IMR-90 (cell line): ENCODE results near the gene STARD10. TPM values are rescaled to one million over a fixed set of nuclear protein-coding genes. Genes with fewer than 3 reads are reported as not detected.

Source experiments
- ATAC-seq: fragments of 200-7000 bp; cut with Tn5 transposase; 2 replicates; pipeline ENCODE4 v1.9.1; 2020; ENCODE audit warnings: low read depth, mild to moderate bottlenecking, moderate library complexity
- BruUV-seq: library from RNA; stranded (reverse); fragments of 400-500 nt; replicated peaks from 2 replicates; lab custom pipeline; 2021; lab: Mats Ljungman, UMichigan
- CTCF ChIA-PET: fragments of 300-600 bp; formaldehyde crosslinking; extraction: SDS; loops from one replicate; lab custom pipeline; 2021; ENCODE audit warnings: antibody characterized with exemption; lab: Yijun Ruan, JAX
- POLR2A ChIA-PET: fragments of 300-600 bp; sonication (Branson Sonifier 250); formaldehyde crosslinking; loops from one replicate; lab custom pipeline; 2022; ENCODE audit warnings: antibody characterized with exemption; ENCODE audit not compliant: unreplicated experiment; lab: Charles Lee
- DNase-seq: peaks from one replicate; pipeline ENCODE4 v3.0.0; 2013
- H2AFZ ChIP-seq: replicated peaks from 2 replicates; pipeline ENCODE3; 2013; ENCODE audit warnings: low read length, mild to moderate bottlenecking; ENCODE audit not compliant: poor library complexity
- H2AK5ac ChIP-seq: 2 replicates; pipeline ENCODE4 v1.6.1; 2013; ENCODE audit warnings: low read depth, low read length, inconsistent platforms
- H2AK9ac ChIP-seq: replicated peaks from 2 replicates; pipeline ENCODE3; 2013; ENCODE audit warnings: mild to moderate bottlenecking, low read depth, low read length, moderate library complexity; ENCODE audit not compliant: poor library complexity
- H2BK120ac ChIP-seq: 2 replicates; pipeline ENCODE4 v1.6.1; 2013; ENCODE audit warnings: low read depth, low read length, inconsistent platforms
- H2BK15ac ChIP-seq: 3 replicates; pipeline ENCODE4 v1.6.1; 2013; ENCODE audit warnings: low read depth, low read length, inconsistent platforms
- H2BK20ac ChIP-seq: 2 replicates; pipeline ENCODE4 v1.6.1; 2013; ENCODE audit warnings: low read depth, mild to moderate bottlenecking, inconsistent platforms, low read length, moderate library complexity
- H2BK5ac ChIP-seq: 2 replicates; pipeline ENCODE4 v1.6.1; 2013; ENCODE audit warnings: mild to moderate bottlenecking, low read depth, low read length, inconsistent platforms; ENCODE audit not compliant: poor library complexity, severe bottlenecking
- H3K14ac ChIP-seq: replicated peaks from 2 replicates; pipeline ENCODE4 v1.6.1; 2013; ENCODE audit warnings: low read depth, low read length, inconsistent platforms
- H3K18ac ChIP-seq: 2 replicates; pipeline ENCODE4 v1.6.1; 2013; ENCODE audit warnings: low read depth, low read length, control low read depth
- H3K23ac ChIP-seq: 2 replicates; pipeline ENCODE4 v1.6.1; 2013; ENCODE audit warnings: low read depth, low read length, inconsistent platforms
- H3K27ac ChIP-seq: 2 replicates; pipeline ENCODE4 v1.5.1; 2013; ENCODE audit warnings: mild to moderate bottlenecking, control low read depth, low read length; ENCODE audit not compliant: insufficient read depth
- H3K27me3 ChIP-seq: 2 replicates; pipeline ENCODE4 v1.6.1; 2013; ENCODE audit warnings: low read length; ENCODE audit not compliant: control insufficient read depth, insufficient read depth
- H3K36me3 ChIP-seq: 2 replicates; pipeline ENCODE4 v1.6.1; 2013; ENCODE audit warnings: low read length, mixed read lengths; ENCODE audit not compliant: control insufficient read depth, insufficient read depth
- H3K4ac ChIP-seq: 2 replicates; pipeline ENCODE4 v1.6.1; 2013; ENCODE audit warnings: low read depth, low read length, inconsistent platforms
- H3K4me1 ChIP-seq: 2 replicates; pipeline ENCODE4 v1.6.1; 2013; ENCODE audit warnings: low read length, mixed read lengths; ENCODE audit not compliant: control insufficient read depth, insufficient read depth
- H3K4me2 ChIP-seq: 2 replicates; pipeline ENCODE4 v1.6.1; 2013; ENCODE audit warnings: low read depth, mild to moderate bottlenecking, control low read depth, low read length, moderate library complexity
- H3K4me3 ChIP-seq: 2 replicates; pipeline ENCODE4 v1.5.1; 2013; ENCODE audit warnings: low read depth, mild to moderate bottlenecking, control low read depth, low read length, moderate library complexity; ENCODE audit not compliant: insufficient read depth
- H3K56ac ChIP-seq: 2 replicates; pipeline ENCODE4 v1.6.1; 2013; ENCODE audit warnings: low read length, inconsistent platforms; ENCODE audit not compliant: insufficient read depth; ENCODE audit errors: extremely low read depth
- H3K79me1 ChIP-seq, 2 experiments: 2 replicates each; pipeline ENCODE4 v1.6.1; 2013; ENCODE audit warnings: low read length in 2 of 2, inconsistent platforms in 1 of 2, low read depth in 1 of 2
- H3K9ac ChIP-seq: 2 replicates; pipeline ENCODE4 v1.6.1; 2013; ENCODE audit warnings: low read depth, low read length, control low read depth
- H3K9me1 ChIP-seq: 2 replicates; pipeline ENCODE4 v1.6.1; 2013; ENCODE audit warnings: low read length, inconsistent platforms; ENCODE audit not compliant: insufficient read depth
- H3K9me3 ChIP-seq: 2 replicates; pipeline ENCODE4 v1.6.1; 2013; ENCODE audit warnings: low read length; ENCODE audit not compliant: control insufficient read depth, insufficient read depth
- H4K20me1 ChIP-seq: 2 replicates; pipeline ENCODE4 v1.6.1; 2013; ENCODE audit warnings: low read length, inconsistent platforms; ENCODE audit not compliant: insufficient read depth
- H4K5ac ChIP-seq: 2 replicates; pipeline ENCODE4 v1.6.1; 2013; ENCODE audit warnings: mild to moderate bottlenecking, low read depth, low read length, control low read depth
- H4K8ac ChIP-seq, 2 experiments: 2 replicates each; pipeline ENCODE4 v1.6.1; 2013; ENCODE audit warnings: low read depth in 2 of 2, low read length in 2 of 2, control low read depth in 1 of 2, inconsistent platforms in 1 of 2
- H4K91ac ChIP-seq: 2 replicates; pipeline ENCODE4 v1.6.1; 2013; ENCODE audit warnings: low read depth, low read length, inconsistent platforms; ENCODE audit not compliant: insufficient read depth
- BHLHE40 ChIP-seq: fragments of 150-350 bp; IDR thresholded peaks from 2 replicates; pipeline ENCODE4 v1.6.1; 2016; ENCODE audit warnings: mild to moderate bottlenecking, low read depth, low read length
- CEBPB ChIP-seq: IDR thresholded peaks from 2 replicates; pipeline ENCODE4 v1.6.1; 2012; ENCODE audit warnings: low read depth, low read length, improper control_type of control experiment
- CHD1 ChIP-seq: IDR thresholded peaks from 2 replicates; pipeline ENCODE4 v1.6.1; 2012; ENCODE audit warnings: low read depth, low read length, improper control_type of control experiment
- FOS ChIP-seq: fragments of 150-350 bp; IDR thresholded peaks from 2 replicates; pipeline ENCODE4 v1.6.1; 2016; ENCODE audit warnings: low read depth, low read length
- MAFK ChIP-seq: IDR thresholded peaks from 2 replicates; pipeline ENCODE4 v1.6.1; 2012; ENCODE audit warnings: low read depth, low read length, improper control_type of control experiment
- MAZ ChIP-seq: IDR thresholded peaks from 2 replicates; pipeline ENCODE4 v1.6.1; 2012; ENCODE audit warnings: low read depth, mild to moderate bottlenecking, low read length, improper control_type of control experiment, moderate library complexity, borderline replicate concordance
- MXI1 ChIP-seq: IDR thresholded peaks from 2 replicates; pipeline ENCODE4 v1.6.1; 2012; ENCODE audit warnings: low read depth, mild to moderate bottlenecking, low read length, moderate library complexity, borderline replicate concordance
- NFE2L2 ChIP-seq: fragments of 150-350 bp; IDR thresholded peaks from 2 replicates; pipeline ENCODE4 v1.6.1; 2016; ENCODE audit warnings: low read depth, mild to moderate bottlenecking, low read length
- POLR2A ChIP-seq: IDR thresholded peaks from 2 replicates; pipeline ENCODE4 v1.6.1; 2012; ENCODE audit warnings: mild to moderate bottlenecking, low read depth, low read length
- RAD21 ChIP-seq: IDR thresholded peaks from 2 replicates; pipeline ENCODE4 v1.6.1; 2012; ENCODE audit warnings: low read length, improper control_type of control experiment
- RCOR1 ChIP-seq: IDR thresholded peaks from 2 replicates; pipeline ENCODE4 v1.6.1; 2012; ENCODE audit warnings: mild to moderate bottlenecking, low read length, improper control_type of control experiment; ENCODE audit not compliant: insufficient replicate concordance
- SMC3 ChIP-seq: fragments of 150-350 bp; IDR thresholded peaks from 2 replicates; pipeline ENCODE4 v1.6.1; 2016; ENCODE audit warnings: low read depth, mild to moderate bottlenecking, antibody characterized with exemption, low read length, moderate library complexity
- WGBS, 2 experiments: methylation state at CpG; one replicate each; pipeline versions ENCODE4 v1.1.5 to v1.1.7; 2013; ENCODE audit warnings: missing lambda C conversion rate in 2 of 2; ENCODE audit not compliant: insufficient read length in 1 of 2; ENCODE audit errors: extremely low coverage in 2 of 2; 5-methylcytosine and 5-hydroxymethylcytosine counted together
- dilution Hi-C: fragments of 300-500 bp; cut with HindIII; formaldehyde crosslinking; loops from one replicate; pipeline ENCODE4 v1.14.3; 2018; ENCODE audit warnings: low sequenced_read_pairs; ENCODE audit not compliant: unreplicated experiment
- in situ Hi-C: fragments of 300-500 bp; cut with MboI; formaldehyde crosslinking; loops from 3 replicates; pipeline ENCODE4 v1.14.3; 2019; ENCODE audit warnings: low sequenced_read_pairs, inconsistent platforms, mixed read lengths
- intact Hi-C: fragments of 100-400 bp; cut with micrococcal nuclease; formaldehyde crosslinking; loops from 2 replicates; pipeline ENCODE4 v1.10.0; 2022
- polyA plus RNA-seq, 3 experiments: library from polyadenylated mRNA; depleted of rRNA; stranded (reverse); fragments of >200 nt; gene quantifications; 2 replicates each; pipeline ENCODE4 v1.2.3, GENCODE V29; 2012; ENCODE audit warnings: low replicate concordance in 1 of 3
- total RNA-seq: library from RNA; depleted of rRNA; stranded (reverse); fragments of >200 nt; gene quantifications from 2 replicates; pipeline ENCODE4 v1.2.3, GENCODE V29; 2012
- TF ChIP-seq, protein P1 (sequence below): conservative IDR thresholded peaks from 2 replicates; pipeline ENCODE4 v1.5.1; 2012; ENCODE audit warnings: mild to moderate bottlenecking, low read depth, low read length, improper control_type of control experiment
- TF ChIP-seq, protein P2 (sequence below): fragments of 150-350 bp; IDR thresholded peaks from 2 replicates; pipeline ENCODE4 v1.6.1; 2017; ENCODE audit warnings: mild to moderate bottlenecking, antibody characterized with exemption, low read length, low read depth

Gene STARD10
- total and polyA plus RNA-seq, 2 of the 4 experiments (the other 2 are of a cell fraction) = 23.8 to 37.4 TPM

- TF ChIP-seq RAD21 = no peak
These were observed 46.9 kb upstream of the STARD10 start (continued) for GRCh38 chr11:72840780-72841179.

DNA sequence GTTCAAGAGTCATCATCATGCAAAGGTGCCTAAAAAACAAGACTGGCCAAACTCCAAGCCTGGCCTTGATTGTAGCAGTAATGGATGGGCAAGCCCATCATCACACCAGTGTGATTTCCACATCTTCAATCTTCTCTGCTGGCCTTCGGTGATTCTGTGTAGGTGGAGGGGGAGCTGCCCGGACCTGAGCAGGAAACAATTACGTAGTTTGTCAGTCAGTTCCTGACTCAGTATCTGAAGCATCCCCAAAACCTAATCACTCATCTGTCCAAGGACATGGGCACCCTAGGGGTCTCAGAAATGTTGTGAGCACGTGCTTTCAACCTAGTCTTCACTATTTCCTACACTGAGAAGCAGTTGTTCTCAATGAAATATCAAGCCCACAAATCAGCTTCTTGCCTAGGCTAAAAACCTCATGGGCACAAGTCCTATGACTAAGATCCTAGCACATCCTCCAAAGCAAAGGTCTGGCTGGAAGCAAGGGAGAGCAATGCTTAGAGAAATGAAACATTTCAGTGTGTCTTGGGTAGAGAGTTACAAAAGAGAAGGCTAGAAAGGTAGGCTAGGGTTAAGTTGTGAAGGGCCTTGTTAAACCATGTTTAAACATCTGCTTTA is 45.0 kb upstream of the STARD10 start:
- Histone ChIP-seq H3K9me3 (no peaks in the 10 kb centered on the region), H3K4me1 (peaks cover 11% of the 10 kb centered on the region), H3K4me2 (no peak overlapping the region), H3K4me3 (no peak overlapping the region), H2AK5ac (0 out of 2 replicates have a peak overlapping the region, but pooled peaks have one; percentile 4), H4K91ac (no peak overlapping the region), H2BK5ac (peak overlapping the region; percentile 16), H3K18ac (no peak overlapping the region), H2AK9ac (no peak overlapping the region), H3K9me1 (peaks cover 25% of the 10 kb centered on the region), H4K5ac (no peak overlapping the region), H4K20me1 (no peaks in the 10 kb centered on the region), H3K23ac (peak overlapping the region; percentile 34; the same call in 1 of the 2 replicates), H3K56ac (no peak overlapping the region), H3K27ac (no peak overlapping the region), H4K8ac (no peak overlapping the region), H3K27me3 (no peaks in the 10 kb centered on the region), H2AFZ (no peak overlapping the region), H2BK120ac (no peak overlapping the region), H2BK15ac (no peak overlapping the region), H2BK20ac (no peak overlapping the region; the same call in 1 of the 2 replicates), H3K9ac (no peak overlapping the region), H3K4ac (peak overlapping the region; percentile 14; the same call in 1 of the 2 replicates), H3K79me1 (peaks cover 6 to 20% of the 10 kb centered on the region in 2 experiments; a peak in 3 of 4 replicates), H3K36me3 (peaks cover 14% of the 10 kb centered on the region), H3K14ac (no peak overlapping the region; the same call in 1 of the 2 replicates)
- no CpG with 5 or more reads among the region's 4 CpGs for WGBS, 2 experiments
- POLR2A ChIA-PET = no interaction called here
- intact Hi-C loops = no loop called here
- CTCF ChIA-PET = no interaction called here
- DNase-seq = peak; percentile 33
- in situ Hi-C loops = no loop called here
- BruUV-seq = no TSS peak
- dilution Hi-C loops = no loop called here
- no peak for ATAC-seq
- TF ChIP-seq BHLHE40 (no peak), SMC3 (no peak), MAFK (no peak), CHD1 (no peak), NFE2L2 (no peak), MXI1 (no peak), CEBPB (no peak), RAD21 (no peak), MAZ (no peak), RCOR1 (no peak), POLR2A (no peak), FOS (no peak)
- TF ChIP-seq, protein P1, sequence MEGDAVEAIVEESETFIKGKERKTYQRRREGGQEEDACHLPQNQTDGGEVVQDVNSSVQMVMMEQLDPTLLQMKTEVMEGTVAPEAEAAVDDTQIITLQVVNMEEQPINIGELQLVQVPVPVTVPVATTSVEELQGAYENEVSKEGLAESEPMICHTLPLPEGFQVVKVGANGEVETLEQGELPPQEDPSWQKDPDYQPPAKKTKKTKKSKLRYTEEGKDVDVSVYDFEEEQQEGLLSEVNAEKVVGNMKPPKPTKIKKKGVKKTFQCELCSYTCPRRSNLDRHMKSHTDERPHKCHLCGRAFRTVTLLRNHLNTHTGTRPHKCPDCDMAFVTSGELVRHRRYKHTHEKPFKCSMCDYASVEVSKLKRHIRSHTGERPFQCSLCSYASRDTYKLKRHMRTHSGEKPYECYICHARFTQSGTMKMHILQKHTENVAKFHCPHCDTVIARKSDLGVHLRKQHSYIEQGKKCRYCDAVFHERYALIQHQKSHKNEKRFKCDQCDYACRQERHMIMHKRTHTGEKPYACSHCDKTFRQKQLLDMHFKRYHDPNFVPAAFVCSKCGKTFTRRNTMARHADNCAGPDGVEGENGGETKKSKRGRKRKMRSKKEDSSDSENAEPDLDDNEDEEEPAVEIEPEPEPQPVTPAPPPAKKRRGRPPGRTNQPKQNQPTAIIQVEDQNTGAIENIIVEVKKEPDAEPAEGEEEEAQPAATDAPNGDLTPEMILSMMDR = no peak
- TF ChIP-seq, protein P2, sequence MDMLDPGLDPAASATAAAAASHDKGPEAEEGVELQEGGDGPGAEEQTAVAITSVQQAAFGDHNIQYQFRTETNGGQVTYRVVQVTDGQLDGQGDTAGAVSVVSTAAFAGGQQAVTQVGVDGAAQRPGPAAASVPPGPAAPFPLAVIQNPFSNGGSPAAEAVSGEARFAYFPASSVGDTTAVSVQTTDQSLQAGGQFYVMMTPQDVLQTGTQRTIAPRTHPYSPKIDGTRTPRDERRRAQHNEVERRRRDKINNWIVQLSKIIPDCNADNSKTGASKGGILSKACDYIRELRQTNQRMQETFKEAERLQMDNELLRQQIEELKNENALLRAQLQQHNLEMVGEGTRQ = no peak
